GM19035 (cell line): Measurements from ENCODE around the gene SCYGR5.
"Not testable (repeated sequence)": the region's sequence is repeated elsewhere in the genome, so short reads cannot be mapped to it uniquely, and the experiment has no call there.

Experiments used
- ATAC-seq: cut with Tn5 transposase; IDR thresholded peaks from one replicate; pipeline ENCODE4 v1.9.1; 2021; ENCODE audit not compliant: unreplicated experiment

SCYGR5 gene

GRCh38 chr2:227671170-227671905, 4.7 kb downstream of the SCYGR5 start:
- no peak for ATAC-seq

- ATAC-seq, result not testable (repeated sequence)
These were observed 7.0 kb downstream of the SCYGR5 start for GRCh38 chr2:227673620-227674019.

DNA sequence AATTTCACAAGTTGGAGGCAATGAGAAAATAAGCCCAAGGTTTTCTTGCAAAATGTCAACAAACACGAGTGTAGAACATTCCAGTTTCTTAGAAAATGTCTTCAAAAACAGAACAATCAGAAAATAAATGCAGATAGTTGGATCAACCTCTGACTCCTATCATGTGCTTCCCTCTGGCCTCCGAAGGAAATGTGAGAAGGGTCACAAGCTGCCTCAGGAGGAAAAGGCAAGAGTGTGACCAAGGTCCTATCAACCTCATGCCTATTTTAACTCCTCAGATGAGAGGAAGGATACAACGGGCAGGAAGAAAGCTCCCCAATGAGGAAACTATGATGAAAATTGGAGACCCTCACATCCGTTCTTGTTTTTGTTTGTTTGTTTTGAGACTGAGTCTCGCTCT, 7.9 kb downstream of the SCYGR5 start:
- no peak for ATAC-seq

DNA sequence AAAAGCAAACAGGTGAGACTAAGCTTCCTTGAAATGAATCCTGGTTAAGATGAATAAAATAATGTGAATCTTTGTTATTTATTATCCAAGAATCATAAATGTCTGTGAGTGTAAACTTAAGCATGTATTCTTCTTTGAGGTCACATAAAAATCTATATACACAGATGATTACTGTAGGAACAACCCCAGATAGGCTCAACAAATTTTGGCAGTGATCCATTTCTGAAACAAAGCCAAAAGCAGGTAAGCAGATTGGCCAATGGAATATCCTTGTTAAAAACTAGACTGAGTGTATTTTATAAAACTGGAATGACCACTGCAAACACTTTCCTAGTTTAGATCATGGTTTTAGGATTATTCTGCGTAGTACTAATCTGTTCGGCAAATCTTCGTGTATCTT, 11.3 kb downstream of the SCYGR5 start:
- ATAC-seq, result no peak

DNA sequence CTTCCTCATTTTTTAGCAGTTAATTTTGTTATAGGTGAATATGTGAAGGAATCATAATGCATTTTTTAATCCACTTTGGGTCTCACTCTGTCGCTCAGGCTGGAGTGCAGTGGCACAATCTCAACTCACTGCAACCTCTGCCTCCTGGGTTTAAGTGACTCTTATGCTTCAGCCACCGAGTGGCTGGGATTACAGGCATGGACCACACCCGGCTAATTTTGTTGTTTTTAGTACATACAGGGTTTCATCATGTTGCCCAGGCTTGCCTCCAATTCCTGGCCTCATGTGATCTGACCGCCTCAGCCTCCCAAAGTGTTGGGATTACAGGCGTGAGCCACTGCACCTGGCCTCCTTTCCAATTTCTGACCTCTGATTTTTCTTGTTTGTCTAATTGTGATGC, 17.7 kb downstream of the SCYGR5 start:
- ATAC-seq, result no peak

- no peak for ATAC-seq
These were observed 20.6 kb downstream of the SCYGR5 start for GRCh38 chr2:227687189-227687588.

GRCh38 chr2:227696990-227697679, 30.5 kb downstream of the SCYGR5 start:
- ATAC-seq, result no peak

DNA sequence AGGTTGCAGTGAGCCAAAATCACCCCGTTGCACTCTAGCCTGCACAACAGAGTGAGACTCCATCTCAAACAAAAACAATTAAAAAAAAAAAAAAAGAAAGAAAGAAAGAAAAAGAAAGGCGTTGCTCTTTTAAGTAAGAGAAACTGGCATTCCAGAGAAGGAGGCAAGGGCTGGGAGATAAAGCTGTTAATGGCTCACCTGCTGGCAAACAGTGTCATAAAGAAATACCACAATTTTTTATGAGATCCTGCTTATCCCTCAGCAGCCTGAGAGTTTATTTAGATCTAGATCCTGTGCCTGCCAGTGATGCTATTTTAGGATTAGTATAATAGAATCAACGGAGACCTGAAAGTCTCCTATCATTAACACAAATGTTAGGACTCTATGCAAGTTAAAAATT, 35.0 kb downstream of the SCYGR5 start:
- ATAC-seq, result no peak

- no peak for ATAC-seq
These were observed 36.7 kb downstream of the SCYGR5 start for GRCh38 chr2:227703280-227703732.

DNA sequence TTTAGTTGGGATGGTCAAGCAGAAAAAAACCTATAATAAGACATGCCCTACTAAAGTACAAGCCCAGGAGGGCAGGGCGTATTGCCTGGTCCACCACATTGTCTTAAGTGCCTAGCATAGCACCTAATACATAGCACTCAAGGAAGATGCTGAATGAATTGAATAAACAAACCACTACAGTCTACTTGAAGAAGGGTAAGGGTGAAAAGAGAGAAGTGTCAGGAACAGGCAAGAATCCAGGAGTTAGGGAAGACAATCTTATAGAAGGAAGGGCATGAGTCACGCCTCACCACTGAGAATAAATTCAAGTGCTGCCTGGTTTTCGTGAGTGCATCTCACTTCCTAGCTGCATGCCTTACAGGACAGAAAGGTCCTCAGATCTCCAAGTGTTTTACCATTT, 37.4 kb downstream of the SCYGR5 start:
- ATAC-seq, result no peak

DNA sequence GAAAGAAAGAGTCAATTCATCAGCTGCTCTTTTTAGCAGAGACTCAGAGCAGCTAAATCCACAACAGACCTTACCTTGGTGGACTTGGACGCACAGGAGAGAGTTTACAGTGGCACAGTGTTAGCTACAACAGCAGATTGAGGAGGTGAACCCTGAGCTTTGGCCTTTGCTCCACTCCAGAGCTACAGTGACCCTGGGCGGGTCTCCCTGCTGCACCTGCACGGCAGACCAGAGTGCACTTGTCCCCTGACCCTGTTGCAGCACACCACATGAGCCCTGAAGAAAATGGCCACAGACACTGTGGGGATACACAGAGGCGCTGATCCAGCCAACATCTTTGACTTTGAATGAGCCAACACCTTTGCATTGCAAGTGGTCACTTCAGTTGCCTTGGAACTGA, 40.3 kb downstream of the SCYGR5 start:
- no peak for ATAC-seq

GRCh38 chr2:227707390-227707789, 40.8 kb downstream of the SCYGR5 start:
- ATAC-seq, result no peak

DNA sequence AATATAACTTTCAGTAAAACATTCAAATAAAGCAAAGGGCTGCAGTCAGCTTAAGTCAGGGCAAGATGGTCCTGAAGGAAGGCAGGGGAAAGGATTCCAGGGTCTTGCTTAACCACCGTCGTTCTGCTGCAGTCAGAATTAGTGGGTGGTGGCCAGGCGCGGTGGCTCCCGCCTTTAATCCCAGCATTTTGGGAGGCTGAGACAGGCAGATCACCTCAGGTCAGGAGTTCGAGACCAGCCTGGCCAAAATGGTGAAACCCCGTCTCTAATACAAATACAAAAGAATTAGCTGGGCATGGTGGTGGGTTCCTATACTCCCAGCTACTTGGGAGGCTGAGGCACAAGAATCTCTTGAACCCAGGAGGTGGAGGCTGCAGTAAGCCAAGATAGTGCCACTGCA, 44.4 kb downstream of the SCYGR5 start:
- no peak for ATAC-seq

GRCh38 chr2:227713291-227713690, 46.7 kb downstream of the SCYGR5 start:
- ATAC-seq, result no peak

GRCh38 chr2:227716501-227716900, 49.9 kb downstream of the SCYGR5 start:
- no peak for ATAC-seq
